Measurements from ENCODE around the gene LRRC4C.

DNA sequence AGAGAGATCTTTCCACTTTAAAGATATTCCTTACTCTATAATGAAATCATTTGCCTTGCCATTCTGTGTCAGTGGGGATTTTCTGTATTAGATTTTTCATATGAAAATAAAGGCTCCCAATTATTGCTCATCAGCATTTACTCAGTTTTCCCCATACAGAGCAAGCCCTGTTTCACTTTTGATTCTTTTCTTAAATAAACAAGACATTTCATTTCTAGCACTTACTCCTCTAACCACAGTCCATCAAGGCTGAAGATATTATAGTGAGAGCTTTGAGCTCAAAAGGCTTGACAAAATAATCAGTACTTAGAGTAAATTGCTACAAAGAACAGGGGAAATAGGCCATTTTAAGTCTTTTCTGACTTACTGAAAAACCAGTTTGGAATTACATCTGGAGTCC is 385.1 kb downstream of the LRRC4C start:
- TF ChIP-seq CTCF (conservative IDR thresholded peaks at IDR 0.05; ENCODE audit: low read depth in 2 of 2) (no peak), POLR2AphosphoS5 (IDR thresholded peaks at IDR 0.05; ENCODE audit: low read depth) (no peak), EZH2phosphoT487 (IDR thresholded peaks at IDR 0.05; ENCODE audit: unreplicated experiment) (no peak), REST (IDR thresholded peaks at IDR 0.05; ENCODE audit: unreplicated experiment) (no peak), EZH2 (IDR thresholded peaks at IDR 0.05; ENCODE audit: low read depth, unreplicated experiment) (no peak), ZNF114 (CRISPR knock-in tag; IDR thresholded peaks at IDR 0.05) (no peak), CREB1 (CRISPR knock-in tag; IDR thresholded peaks at IDR 0.05; ENCODE audit: low read depth) (no peak), ZNF331 (CRISPR knock-in tag; IDR thresholded peaks at IDR 0.05; ENCODE audit: low read depth) (no peak), JUNB (IDR thresholded peaks at IDR 0.05; ENCODE audit: unreplicated experiment) (no peak)

Measured in GM23338 (cell line).